IMR-90 (cell line): Measurements from ENCODE around the gene CTCFL. TPM values are rescaled to one million over a fixed set of nuclear protein-coding genes. Genes with fewer than 3 reads are reported as not detected.

Experiments
- ATAC-seq: fragments of 200-7000 bp; cut with Tn5 transposase; 2 replicates; pipeline ENCODE4 v1.9.1; 2020; ENCODE audit warnings: low read depth, mild to moderate bottlenecking, moderate library complexity
- BruUV-seq: library from RNA; stranded (reverse); fragments of 400-500 nt; replicated peaks from 2 replicates; lab custom pipeline; 2021; lab: Mats Ljungman, UMichigan
- CTCF ChIA-PET: fragments of 300-600 bp; formaldehyde crosslinking; extraction: SDS; loops from one replicate; lab custom pipeline; 2021; ENCODE audit warnings: antibody characterized with exemption; lab: Yijun Ruan, JAX
- POLR2A ChIA-PET: fragments of 300-600 bp; sonication (Branson Sonifier 250); formaldehyde crosslinking; loops from one replicate; lab custom pipeline; 2022; ENCODE audit warnings: antibody characterized with exemption; ENCODE audit not compliant: unreplicated experiment; lab: Charles Lee
- DNase-seq: peaks from one replicate; pipeline ENCODE4 v3.0.0; 2013
- H2AFZ ChIP-seq: replicated peaks from 2 replicates; pipeline ENCODE3; 2013; ENCODE audit warnings: low read length, mild to moderate bottlenecking; ENCODE audit not compliant: poor library complexity
- H2AK5ac ChIP-seq: 2 replicates; pipeline ENCODE4 v1.6.1; 2013; ENCODE audit warnings: low read depth, low read length, inconsistent platforms
- H2AK9ac ChIP-seq: replicated peaks from 2 replicates; pipeline ENCODE3; 2013; ENCODE audit warnings: mild to moderate bottlenecking, low read depth, low read length, moderate library complexity; ENCODE audit not compliant: poor library complexity
- H2BK120ac ChIP-seq: 2 replicates; pipeline ENCODE4 v1.6.1; 2013; ENCODE audit warnings: low read depth, low read length, inconsistent platforms
- H2BK15ac ChIP-seq: 3 replicates; pipeline ENCODE4 v1.6.1; 2013; ENCODE audit warnings: low read depth, low read length, inconsistent platforms
- H2BK20ac ChIP-seq: 2 replicates; pipeline ENCODE4 v1.6.1; 2013; ENCODE audit warnings: low read depth, mild to moderate bottlenecking, inconsistent platforms, low read length, moderate library complexity
- H2BK5ac ChIP-seq: 2 replicates; pipeline ENCODE4 v1.6.1; 2013; ENCODE audit warnings: mild to moderate bottlenecking, low read depth, low read length, inconsistent platforms; ENCODE audit not compliant: poor library complexity, severe bottlenecking
- H3K14ac ChIP-seq: replicated peaks from 2 replicates; pipeline ENCODE4 v1.6.1; 2013; ENCODE audit warnings: low read depth, low read length, inconsistent platforms
- H3K18ac ChIP-seq: 2 replicates; pipeline ENCODE4 v1.6.1; 2013; ENCODE audit warnings: low read depth, low read length, control low read depth
- H3K23ac ChIP-seq: 2 replicates; pipeline ENCODE4 v1.6.1; 2013; ENCODE audit warnings: low read depth, low read length, inconsistent platforms
- H3K27ac ChIP-seq: 2 replicates; pipeline ENCODE4 v1.5.1; 2013; ENCODE audit warnings: mild to moderate bottlenecking, control low read depth, low read length; ENCODE audit not compliant: insufficient read depth
- H3K27me3 ChIP-seq: 2 replicates; pipeline ENCODE4 v1.6.1; 2013; ENCODE audit warnings: low read length; ENCODE audit not compliant: control insufficient read depth, insufficient read depth
- H3K36me3 ChIP-seq: 2 replicates; pipeline ENCODE4 v1.6.1; 2013; ENCODE audit warnings: low read length, mixed read lengths; ENCODE audit not compliant: control insufficient read depth, insufficient read depth
- H3K4ac ChIP-seq: 2 replicates; pipeline ENCODE4 v1.6.1; 2013; ENCODE audit warnings: low read depth, low read length, inconsistent platforms
- H3K4me1 ChIP-seq: 2 replicates; pipeline ENCODE4 v1.6.1; 2013; ENCODE audit warnings: low read length, mixed read lengths; ENCODE audit not compliant: control insufficient read depth, insufficient read depth
- H3K4me2 ChIP-seq: 2 replicates; pipeline ENCODE4 v1.6.1; 2013; ENCODE audit warnings: low read depth, mild to moderate bottlenecking, control low read depth, low read length, moderate library complexity
- H3K4me3 ChIP-seq: 2 replicates; pipeline ENCODE4 v1.5.1; 2013; ENCODE audit warnings: low read depth, mild to moderate bottlenecking, control low read depth, low read length, moderate library complexity; ENCODE audit not compliant: insufficient read depth
- H3K56ac ChIP-seq: 2 replicates; pipeline ENCODE4 v1.6.1; 2013; ENCODE audit warnings: low read length, inconsistent platforms; ENCODE audit not compliant: insufficient read depth; ENCODE audit errors: extremely low read depth
- H3K79me1 ChIP-seq, 2 experiments: 2 replicates each; pipeline ENCODE4 v1.6.1; 2013; ENCODE audit warnings: low read length in 2 of 2, inconsistent platforms in 1 of 2, low read depth in 1 of 2
- H3K9ac ChIP-seq: 2 replicates; pipeline ENCODE4 v1.6.1; 2013; ENCODE audit warnings: low read depth, low read length, control low read depth
- H3K9me1 ChIP-seq: 2 replicates; pipeline ENCODE4 v1.6.1; 2013; ENCODE audit warnings: low read length, inconsistent platforms; ENCODE audit not compliant: insufficient read depth
- H3K9me3 ChIP-seq: 2 replicates; pipeline ENCODE4 v1.6.1; 2013; ENCODE audit warnings: low read length; ENCODE audit not compliant: control insufficient read depth, insufficient read depth
- H4K20me1 ChIP-seq: 2 replicates; pipeline ENCODE4 v1.6.1; 2013; ENCODE audit warnings: low read length, inconsistent platforms; ENCODE audit not compliant: insufficient read depth
- H4K5ac ChIP-seq: 2 replicates; pipeline ENCODE4 v1.6.1; 2013; ENCODE audit warnings: mild to moderate bottlenecking, low read depth, low read length, control low read depth
- H4K8ac ChIP-seq, 2 experiments: 2 replicates each; pipeline ENCODE4 v1.6.1; 2013; ENCODE audit warnings: low read depth in 2 of 2, low read length in 2 of 2, control low read depth in 1 of 2, inconsistent platforms in 1 of 2
- H4K91ac ChIP-seq: 2 replicates; pipeline ENCODE4 v1.6.1; 2013; ENCODE audit warnings: low read depth, low read length, inconsistent platforms; ENCODE audit not compliant: insufficient read depth
- BHLHE40 ChIP-seq: fragments of 150-350 bp; IDR thresholded peaks from 2 replicates; pipeline ENCODE4 v1.6.1; 2016; ENCODE audit warnings: mild to moderate bottlenecking, low read depth, low read length
- CEBPB ChIP-seq: IDR thresholded peaks from 2 replicates; pipeline ENCODE4 v1.6.1; 2012; ENCODE audit warnings: low read depth, low read length, improper control_type of control experiment
- MAFK ChIP-seq: IDR thresholded peaks from 2 replicates; pipeline ENCODE4 v1.6.1; 2012; ENCODE audit warnings: low read depth, low read length, improper control_type of control experiment
- MXI1 ChIP-seq: IDR thresholded peaks from 2 replicates; pipeline ENCODE4 v1.6.1; 2012; ENCODE audit warnings: low read depth, mild to moderate bottlenecking, low read length, moderate library complexity, borderline replicate concordance
- RAD21 ChIP-seq: IDR thresholded peaks from 2 replicates; pipeline ENCODE4 v1.6.1; 2012; ENCODE audit warnings: low read length, improper control_type of control experiment
- RFX5 ChIP-seq: IDR thresholded peaks from 2 replicates; pipeline ENCODE4 v1.8.0; 2012; ENCODE audit warnings: low read depth, mild to moderate bottlenecking, low read length, moderate library complexity
- SMC3 ChIP-seq: fragments of 150-350 bp; IDR thresholded peaks from 2 replicates; pipeline ENCODE4 v1.6.1; 2016; ENCODE audit warnings: low read depth, mild to moderate bottlenecking, antibody characterized with exemption, low read length, moderate library complexity
- USF2 ChIP-seq: fragments of 150-350 bp; IDR thresholded peaks from 2 replicates; pipeline ENCODE4 v1.6.1; 2017; ENCODE audit warnings: mild to moderate bottlenecking, antibody characterized with exemption, low read length, low read depth
- WGBS, 2 experiments: methylation state at CpG; one replicate each; pipeline versions ENCODE4 v1.1.5 to v1.1.7; 2013; ENCODE audit warnings: missing lambda C conversion rate in 2 of 2; ENCODE audit not compliant: insufficient read length in 1 of 2; ENCODE audit errors: extremely low coverage in 2 of 2; 5-methylcytosine and 5-hydroxymethylcytosine counted together
- dilution Hi-C: fragments of 300-500 bp; cut with HindIII; formaldehyde crosslinking; loops from one replicate; pipeline ENCODE4 v1.14.3; 2018; ENCODE audit warnings: low sequenced_read_pairs; ENCODE audit not compliant: unreplicated experiment
- in situ Hi-C: fragments of 300-500 bp; cut with MboI; formaldehyde crosslinking; loops from 3 replicates; pipeline ENCODE4 v1.14.3; 2019; ENCODE audit warnings: low sequenced_read_pairs, inconsistent platforms, mixed read lengths
- intact Hi-C: fragments of 100-400 bp; cut with micrococcal nuclease; formaldehyde crosslinking; loops from 2 replicates; pipeline ENCODE4 v1.10.0; 2022
- polyA plus RNA-seq, 3 experiments: library from polyadenylated mRNA; depleted of rRNA; stranded (reverse); fragments of >200 nt; gene quantifications; 2 replicates each; pipeline ENCODE4 v1.2.3, GENCODE V29; 2012; ENCODE audit warnings: low replicate concordance in 1 of 3
- total RNA-seq: library from RNA; depleted of rRNA; stranded (reverse); fragments of >200 nt; gene quantifications from 2 replicates; pipeline ENCODE4 v1.2.3, GENCODE V29; 2012
- TF ChIP-seq, protein P1 (sequence below): fragments of 150-350 bp; IDR thresholded peaks from 2 replicates; pipeline ENCODE4 v1.6.1; 2016; ENCODE audit warnings: low read depth, mild to moderate bottlenecking, low read length, moderate library complexity, borderline replicate concordance

Gene CTCFL
- total and polyA plus RNA-seq, 2 of the 4 experiments (the other 2 are of a cell fraction) = not detected

GRCh38 chr20:57528148-57528547 lies 3.2 kb upstream of the CTCFL start:
- TF ChIP-seq MXI1 (no peak), SMC3 (no peak), RFX5 (no peak), MAFK (no peak), BHLHE40 (no peak), USF2 (no peak), RAD21 (no peak), CEBPB (no peak)
- TF ChIP-seq, protein P1, sequence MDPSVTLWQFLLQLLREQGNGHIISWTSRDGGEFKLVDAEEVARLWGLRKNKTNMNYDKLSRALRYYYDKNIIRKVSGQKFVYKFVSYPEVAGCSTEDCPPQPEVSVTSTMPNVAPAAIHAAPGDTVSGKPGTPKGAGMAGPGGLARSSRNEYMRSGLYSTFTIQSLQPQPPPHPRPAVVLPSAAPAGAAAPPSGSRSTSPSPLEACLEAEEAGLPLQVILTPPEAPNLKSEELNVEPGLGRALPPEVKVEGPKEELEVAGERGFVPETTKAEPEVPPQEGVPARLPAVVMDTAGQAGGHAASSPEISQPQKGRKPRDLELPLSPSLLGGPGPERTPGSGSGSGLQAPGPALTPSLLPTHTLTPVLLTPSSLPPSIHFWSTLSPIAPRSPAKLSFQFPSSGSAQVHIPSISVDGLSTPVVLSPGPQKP = no peak
- Histone ChIP-seq H3K9me1 (no peaks in the 10 kb centered on the region), H3K27me3 (peaks cover 4% of the 10 kb centered on the region; the same call in 1 of the 2 replicates), H3K36me3 (no peaks in the 10 kb centered on the region), H4K8ac (no peak overlapping the region), H4K5ac (no peak overlapping the region), H4K91ac (no peak overlapping the region), H3K56ac (no peak overlapping the region), H2BK15ac (no peak overlapping the region), H3K18ac (no peak overlapping the region), H3K4me1 (no peaks in the 10 kb centered on the region), H3K4me3 (no peak overlapping the region), H3K23ac (no peak overlapping the region), H2AFZ (no peak overlapping the region), H2BK120ac (no peak overlapping the region), H3K9me3 (no peaks in the 10 kb centered on the region), H3K14ac (no peak overlapping the region), H2BK5ac (no peak overlapping the region), H3K9ac (no peak overlapping the region), H3K27ac (no peak overlapping the region), H3K4me2 (no peak overlapping the region), H2AK9ac (no peak overlapping the region), H2AK5ac (no peak overlapping the region), H3K4ac (no peak overlapping the region), H4K20me1 (no peaks in the 10 kb centered on the region), H2BK20ac (no peak overlapping the region), H3K79me1 (no peaks in the 10 kb centered on the region)
- POLR2A ChIA-PET = no interaction called here
- WGBS, 2 experiments = no CpG with 5 or more reads among the region's 4 CpGs
- CTCF ChIA-PET = no interaction called here
- no TSS peak for BruUV-seq
- dilution Hi-C loops = no loop called here
- in situ Hi-C loops = no loop called here
- DNase-seq (no peak), ATAC-seq (no peak)
- intact Hi-C loops = no loop called here
